DLD1 (cell line): ENCODE results near the gene PZP.
"Not testable (repeated sequence)": the region's sequence is repeated elsewhere in the genome, so short reads cannot be mapped to it uniquely, and the experiment has no call there.

Source experiments
- in situ Hi-C: cut with HindIII; loops from 2 replicates; pipeline ENCODE4 v1.10.0; 2017; ENCODE audit warnings: low sequenced_read_pairs

Gene PZP

GRCh38 chr12:9198012-9198411, 10.2 kb downstream of the PZP start:
- in situ Hi-C loops, result no loop called here

- in situ Hi-C loops, result no loop called here
Observed at GRCh38 chr12:9184276-9184675, 23.9 kb downstream of the PZP start.

- in situ Hi-C loops, result no loop called here
Observed at GRCh38 chr12:9180810-9181209, 27.4 kb downstream of the PZP start.

GRCh38 chr12:9179781-9180180, 28.4 kb downstream of the PZP start:
- in situ Hi-C loops, result no loop called here

- in situ Hi-C loops, result no loop called here
Observed at GRCh38 chr12:9169979-9170634, 38.1 kb downstream of the PZP start.

- in situ Hi-C loops, result not testable (repeated sequence)
Observed at GRCh38 chr12:9167345-9167744, 40.9 kb downstream of the PZP start.

GRCh38 chr12:9163392-9163791, 44.8 kb downstream of the PZP start:
- in situ Hi-C loops, result no loop called here

GRCh38 chr12:9156119-9156518, 52.1 kb downstream of the PZP start:
- in situ Hi-C loops, result no loop called here

GRCh38 chr12:9149372-9149771, 58.8 kb downstream of the PZP start:
- in situ Hi-C loops, result no loop called here

GRCh38 chr12:9148926-9149325, 59.3 kb downstream of the PZP start:
- in situ Hi-C loops, result no loop called here

GRCh38 chr12:9147461-9147860, 60.7 kb downstream of the PZP start:
- in situ Hi-C loops, result no loop called here

- in situ Hi-C loops, result no loop called here
Observed at GRCh38 chr12:9144730-9145106, 63.5 kb downstream of the PZP start.

GRCh38 chr12:9143929-9144729, 64.1 kb downstream of the PZP start:
- in situ Hi-C loops, result no loop called here

- in situ Hi-C loops, result no loop called here
Observed at GRCh38 chr12:9143137-9143536, 65.1 kb downstream of the PZP start.

GRCh38 chr12:9139588-9140290, 68.5 kb downstream of the PZP start:
- in situ Hi-C loops, result not testable (repeated sequence)

GRCh38 chr12:9135903-9136310, 72.3 kb downstream of the PZP start:
- in situ Hi-C loops, result no loop called here

- in situ Hi-C loops, result no loop called here
Observed at GRCh38 chr12:9134981-9135628, 73.1 kb downstream of the PZP start.

GRCh38 chr12:9133216-9133916, 74.8 kb downstream of the PZP start:
- in situ Hi-C loops, result no loop called here

GRCh38 chr12:9132008-9132535, 76.1 kb downstream of the PZP start:
- in situ Hi-C loops, result no loop called here

- in situ Hi-C loops, result no loop called here
Observed at GRCh38 chr12:9130244-9130643, 78.0 kb downstream of the PZP start.
